ENCODE data around the gene SLC9C2. TPM values are rescaled to one million over a fixed set of nuclear protein-coding genes. Genes with fewer than 3 reads are reported as not detected.
"Not testable (repeated sequence)": the region's sequence is repeated elsewhere in the genome, so short reads cannot be mapped to it uniquely, and the experiment has no call there.

The SLC9C2 gene
- total RNA-seq, 1 experiment from 2014 or later: not detected

DNA sequence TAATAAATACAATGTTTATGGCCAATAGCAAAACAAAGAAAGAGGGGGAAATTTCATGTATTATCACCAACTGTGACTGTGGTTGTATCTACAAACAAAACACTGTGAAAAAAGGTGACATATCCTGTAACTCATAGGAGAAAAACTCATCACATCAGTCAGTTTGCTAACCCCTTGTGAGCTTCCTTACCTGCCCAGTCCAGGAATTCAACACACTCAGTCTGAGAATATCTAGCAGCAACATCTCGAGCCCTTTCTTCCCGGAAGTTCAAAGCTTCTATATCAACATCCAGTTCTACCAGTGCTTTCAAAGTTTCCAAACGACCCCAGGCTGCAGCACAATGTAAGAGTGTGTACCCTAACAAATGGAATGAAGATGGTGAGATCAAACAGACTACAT is 43.8 kb upstream of the SLC9C2 start:
- no peak for DNase-seq (ENCODE audit: low read depth, low spot score)
- ATAC-seq: no peak
- intact Hi-C loops (cut with micrococcal nuclease; ENCODE audit: unreplicated experiment): no loop called here
- CTCF ChIA-PET: no interaction called here
- H3K4me1 ChIP-seq (ENCODE audit: control insufficient read depth, insufficient read depth, low read length): no peaks in the 10 kb centered on the region
- in situ Hi-C loops (cut with HindIII; ENCODE audit: low pct_unique_long_range_greater_than_20kb, low sequenced_read_pairs): no loop called here
- no peaks in the 10 kb centered on the region for H3K9me3 ChIP-seq (ENCODE audit: control insufficient read depth, insufficient read depth, low read depth, low read length)
- POLR2A ChIA-PET: no interaction called here
- H3K36me3 ChIP-seq (ENCODE audit: control insufficient read depth, insufficient read depth, low read length): no peaks in the 10 kb centered on the region
- H3K4me3 ChIP-seq (ENCODE audit: low read depth in 2 of 2, low read length in 2 of 2): no peak overlapping the region
- no peaks in the 10 kb centered on the region; the same call in 1 of the 2 replicates for H3K27me3 ChIP-seq (ENCODE audit: control insufficient read depth, insufficient read depth, low read length)
- TF ChIP-seq SIN3A (IDR thresholded peaks at IDR 0.05; ENCODE audit: borderline replicate concordance, insufficient read depth, low read depth, low read length): no peak
- no peak for TF ChIP-seq CTCF (IDR thresholded peaks at IDR 0.05)
- no peak for TF ChIP-seq POLR2AphosphoS5 (IDR thresholded peaks at IDR 0.05; ENCODE audit: low read depth, low read length)
- TF ChIP-seq TCF7L2 (IDR thresholded peaks at IDR 0.05; ENCODE audit: low read depth, low read length): no peak
- no peak for TF ChIP-seq REST (IDR thresholded peaks at IDR 0.05; ENCODE audit: insufficient read depth in 1 of 2, low read depth in 2 of 2, low read length in 1 of 2)
- no peak overlapping the region for H3K27ac ChIP-seq (ENCODE audit: low read length)
- no TSS peak for BruUV-seq (replicated peaks)

DNA sequence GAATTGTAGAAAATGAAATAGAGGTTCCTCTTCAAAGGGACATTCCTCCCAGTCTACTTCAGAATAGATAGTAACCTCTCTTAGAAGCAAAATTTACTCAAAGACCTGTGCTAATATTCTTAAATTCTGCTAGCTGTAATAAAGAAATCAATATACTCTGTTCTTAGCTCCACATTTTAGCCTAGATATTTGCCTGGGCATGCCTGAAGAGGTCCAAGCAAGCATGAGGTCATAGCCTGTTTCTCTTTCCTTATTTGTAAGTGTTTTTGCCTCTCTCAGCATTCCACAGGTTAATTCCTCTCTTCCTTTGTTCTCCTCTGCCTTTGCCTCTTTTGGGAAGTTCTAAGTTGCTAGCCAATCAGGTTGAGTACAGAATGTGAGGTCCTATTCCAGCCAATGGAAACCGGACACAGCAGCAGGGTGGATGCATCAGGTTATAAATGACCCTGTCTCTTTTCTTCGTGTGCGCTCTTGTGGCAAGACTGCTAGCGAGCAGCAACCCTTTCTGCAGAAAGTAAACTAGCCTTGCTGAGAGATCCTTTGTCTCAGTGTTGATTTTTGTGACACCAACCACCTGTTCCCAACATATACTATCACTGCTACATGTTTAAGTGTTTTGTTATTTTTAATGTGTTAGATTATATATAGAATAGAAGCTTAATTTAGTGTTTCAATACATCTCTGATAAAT is 39.7 kb upstream of the SLC9C2 start:
- H3K27ac ChIP-seq (ENCODE audit: low read length); H3K4me3 ChIP-seq (ENCODE audit: low read depth in 2 of 2, low read length in 2 of 2); H3K27me3 ChIP-seq (ENCODE audit: control insufficient read depth, insufficient read depth, low read length); in situ Hi-C loops (cut with HindIII; ENCODE audit: low pct_unique_long_range_greater_than_20kb, low sequenced_read_pairs); BruUV-seq (replicated peaks); intact Hi-C loops (cut with micrococcal nuclease; ENCODE audit: unreplicated experiment); POLR2A ChIA-PET; DNase-seq (ENCODE audit: low read depth, low spot score); H3K36me3 ChIP-seq (ENCODE audit: control insufficient read depth, insufficient read depth, low read length); H3K4me1 ChIP-seq (ENCODE audit: control insufficient read depth, insufficient read depth, low read length); H3K9me3 ChIP-seq (ENCODE audit: control insufficient read depth, insufficient read depth, low read depth, low read length); ATAC-seq; CTCF ChIA-PET: not testable (repeated sequence)

DNA sequence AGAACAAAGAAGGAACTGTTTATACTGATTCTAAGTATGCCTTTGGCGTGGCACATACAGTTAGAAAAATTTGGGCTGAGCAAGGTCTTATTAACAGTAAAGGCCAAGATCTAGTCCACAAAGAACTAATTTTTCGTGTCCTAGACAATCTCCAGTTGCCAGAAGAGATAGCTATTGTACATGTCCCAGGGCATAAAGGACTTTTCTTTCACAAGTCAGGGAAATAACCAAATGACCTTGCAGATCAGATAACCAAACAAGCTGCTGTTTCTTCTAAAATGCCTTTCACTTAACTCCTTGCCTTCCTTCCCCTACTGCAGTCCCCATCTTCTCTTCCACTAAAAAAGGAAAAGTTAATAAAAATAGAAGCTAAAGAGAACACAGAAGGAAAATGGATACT is 36.2 kb upstream of the SLC9C2 start:
- DNase-seq (ENCODE audit: low read depth, low spot score) (no peak), ATAC-seq (no peak)
- no peak for TF ChIP-seq CTCF (IDR thresholded peaks at IDR 0.05)
- no peak for TF ChIP-seq POLR2AphosphoS5 (IDR thresholded peaks at IDR 0.05; ENCODE audit: low read depth, low read length)
- TF ChIP-seq SIN3A (IDR thresholded peaks at IDR 0.05; ENCODE audit: borderline replicate concordance, insufficient read depth, low read depth, low read length): no peak
- no peak for TF ChIP-seq TCF7L2 (IDR thresholded peaks at IDR 0.05; ENCODE audit: low read depth, low read length)
- TF ChIP-seq REST (IDR thresholded peaks at IDR 0.05; ENCODE audit: insufficient read depth in 1 of 2, low read depth in 2 of 2, low read length in 1 of 2): no peak
- Histone ChIP-seq H3K4me3 (ENCODE audit: low read depth in 2 of 2, low read length in 2 of 2) (no peak overlapping the region), H3K27me3 (ENCODE audit: control insufficient read depth, insufficient read depth, low read length) (no peaks in the 10 kb centered on the region), H3K9me3 (ENCODE audit: control insufficient read depth, insufficient read depth, low read depth, low read length) (no peaks in the 10 kb centered on the region), H3K27ac (ENCODE audit: low read length) (no peak overlapping the region), H3K4me1 (ENCODE audit: control insufficient read depth, insufficient read depth, low read length) (no peaks in the 10 kb centered on the region), H3K36me3 (ENCODE audit: control insufficient read depth, insufficient read depth, low read length) (no peaks in the 10 kb centered on the region)
- in situ Hi-C loops (cut with HindIII; ENCODE audit: low pct_unique_long_range_greater_than_20kb, low sequenced_read_pairs) (no loop called here), intact Hi-C loops (cut with micrococcal nuclease; ENCODE audit: unreplicated experiment) (no loop called here)
- BruUV-seq (replicated peaks): no TSS peak
- ChIA-PET CTCF (no interaction called here), POLR2A (interaction anchor here (0.6 kb wide), 1 partner anchor 347 kb away, joined by 5 read pairs; no protein-coding TSS in a partner anchor)

All from Panc1 (cell line).